H9 (cell line): ENCODE results near the gene KRTAP10-3. TPM values are rescaled to one million over a fixed set of nuclear protein-coding genes. Genes with fewer than 3 reads are reported as not detected.

Experiments used
- DNase-seq: peaks from one replicate; pipeline ENCODE4 v3.0.0-alpha.2; 2017
- H2AFZ ChIP-seq: one replicate; pipeline ENCODE4 v1.6.1; 2013; ENCODE audit warnings: mild to moderate bottlenecking, low read length, control low read depth, moderate library complexity
- H2AK5ac ChIP-seq: 2 replicates; pipeline ENCODE4 v1.6.1; 2013; ENCODE audit warnings: low read length, control low read depth, mixed read lengths; ENCODE audit not compliant: insufficient read length
- H2BK120ac ChIP-seq: one replicate; pipeline ENCODE4 v1.6.1; 2013; ENCODE audit warnings: low read depth, mild to moderate bottlenecking, low read length, control low read depth, inconsistent platforms; ENCODE audit not compliant: poor library complexity, severe bottlenecking
- H2BK12ac ChIP-seq: 2 replicates; pipeline ENCODE4 v1.6.1; 2013; ENCODE audit warnings: low read length, control low read depth, mixed read lengths, low read depth; ENCODE audit not compliant: insufficient read length
- H2BK15ac ChIP-seq: 2 replicates; pipeline ENCODE4 v1.6.1; 2013; ENCODE audit warnings: low read depth, low read length, control low read depth
- H2BK20ac ChIP-seq: one replicate; pipeline ENCODE4 v1.6.1; 2013; ENCODE audit warnings: low read depth, mild to moderate bottlenecking, low read length, control low read depth, inconsistent platforms; ENCODE audit not compliant: poor library complexity, severe bottlenecking
- H2BK5ac ChIP-seq: 2 replicates; pipeline ENCODE4 v1.6.1; 2013; ENCODE audit warnings: low read length, control low read depth, mixed read lengths; ENCODE audit not compliant: insufficient read length
- H3K14ac ChIP-seq: 2 replicates; pipeline ENCODE4 v1.6.1; 2013; ENCODE audit warnings: low read length, control low read depth; ENCODE audit not compliant: insufficient read depth
- H3K18ac ChIP-seq: 2 replicates; pipeline ENCODE4 v1.6.1; 2013; ENCODE audit warnings: low read depth, mild to moderate bottlenecking, mixed read lengths, low read length, control low read depth; ENCODE audit not compliant: insufficient read length
- H3K23ac ChIP-seq: 2 replicates; pipeline ENCODE4 v1.6.1; 2013; ENCODE audit warnings: low read length, control low read depth, mixed read lengths, low read depth; ENCODE audit not compliant: insufficient read length
- H3K23me2 ChIP-seq: 2 replicates; pipeline ENCODE4 v1.6.1; 2013; ENCODE audit warnings: low read depth, mild to moderate bottlenecking, mixed read lengths, low read length, control low read depth; ENCODE audit not compliant: insufficient read length, poor library complexity, severe bottlenecking
- H3K27ac ChIP-seq: 2 replicates; pipeline ENCODE4 v1.5.1; 2013; ENCODE audit warnings: low read length, control low read depth, mixed read lengths, low read depth; ENCODE audit not compliant: insufficient read length
- H3K27me3 ChIP-seq: 2 replicates; pipeline ENCODE4 v1.6.1; 2013; ENCODE audit warnings: low read length, control low read depth, inconsistent platforms; ENCODE audit not compliant: insufficient read depth
- H3K4ac ChIP-seq: 2 replicates; pipeline ENCODE4 v1.6.1; 2013; ENCODE audit warnings: low read depth, mild to moderate bottlenecking, control low read depth, inconsistent platforms, low read length, moderate library complexity
- H3K4me1 ChIP-seq: 2 replicates; pipeline ENCODE4 v1.6.1; 2013; ENCODE audit warnings: low read length, control low read depth, inconsistent platforms; ENCODE audit not compliant: insufficient read depth
- H3K4me2 ChIP-seq: 2 replicates; pipeline ENCODE4 v1.6.1; 2013; ENCODE audit warnings: low read length, control low read depth, mixed read lengths; ENCODE audit not compliant: insufficient read length, insufficient read depth
- H3K56ac ChIP-seq: 2 replicates; pipeline ENCODE4 v1.6.1; 2013; ENCODE audit warnings: low read depth, mild to moderate bottlenecking, mixed read lengths, low read length, control low read depth; ENCODE audit not compliant: insufficient read length
- H3K79me1 ChIP-seq: 2 replicates; pipeline ENCODE4 v1.6.1; 2013; ENCODE audit warnings: low read depth, mild to moderate bottlenecking, moderate library complexity, low read length, control low read depth, inconsistent platforms; ENCODE audit not compliant: insufficient read depth, poor library complexity, severe bottlenecking
- H3K79me2 ChIP-seq: 2 replicates; pipeline ENCODE4 v1.6.1; 2013; ENCODE audit warnings: low read length, control low read depth, inconsistent platforms; ENCODE audit not compliant: insufficient read depth
- H3K9ac ChIP-seq: 2 replicates; pipeline ENCODE4 v1.6.1; 2013; ENCODE audit warnings: low read length, control low read depth, mixed read lengths; ENCODE audit not compliant: insufficient read length; ENCODE audit errors: extremely low read depth
- H3K9me3 ChIP-seq: one replicate; pipeline ENCODE4 v1.6.1; 2013; ENCODE audit warnings: low read depth, low read length, inconsistent platforms; ENCODE audit not compliant: control insufficient read depth
- H3T11ph ChIP-seq: one replicate; pipeline ENCODE4 v1.6.1; 2013; ENCODE audit warnings: mild to moderate bottlenecking, low read length, control low read depth, inconsistent platforms
- H4K20me1 ChIP-seq: one replicate; pipeline ENCODE4 v1.6.1; 2013; ENCODE audit not compliant: control insufficient read depth, insufficient read length, insufficient read depth
- H4K5ac ChIP-seq: 2 replicates; pipeline ENCODE4 v1.6.1; 2013; ENCODE audit warnings: low read depth, mild to moderate bottlenecking, mixed read lengths, low read length, control low read depth; ENCODE audit not compliant: insufficient read length
- H4K8ac ChIP-seq: replicated peaks from 2 replicates; pipeline ENCODE4 v1.6.1; 2013; ENCODE audit warnings: low read length, control low read depth, mixed read lengths, low read depth; ENCODE audit not compliant: insufficient read length
- H4K91ac ChIP-seq: 2 replicates; pipeline ENCODE4 v1.6.1; 2013; ENCODE audit warnings: low read depth, mild to moderate bottlenecking, moderate library complexity, mixed read lengths, low read length, control low read depth; ENCODE audit not compliant: insufficient read length
- H3K27ac Mint-ChIP-seq, 3 experiments: 2 replicates in 2 of 3; 3 replicates in 1 of 3; pipeline ENCODE4 v1.8.0; 2020 to 2021; ENCODE audit warnings: mixed read lengths in 3 of 3, mild to moderate bottlenecking in 1 of 3, moderate library complexity in 1 of 3
- H3K27me3 Mint-ChIP-seq: 2 replicates; pipeline ENCODE4 v1.8.0; 2021; ENCODE audit warnings: low read depth, mild to moderate bottlenecking, moderate library complexity, mixed read lengths
- H3K36me3 Mint-ChIP-seq, 3 experiments: 2 replicates in 2 of 3; 3 replicates in 1 of 3; pipeline ENCODE4 v1.8.0; 2020 to 2021; ENCODE audit warnings: low read depth in 3 of 3, mixed read lengths in 3 of 3; ENCODE audit not compliant: insufficient read depth in 1 of 3
- H3K4me1 Mint-ChIP-seq, 2 experiments: 2 replicates each; pipeline ENCODE4 v1.8.0; 2020; ENCODE audit warnings: mixed read lengths in 2 of 2
- H3K4me3 Mint-ChIP-seq, 2 experiments: 2 replicates in 1 of 2; 3 replicates in 1 of 2; pipeline ENCODE4 v1.8.0; 2020 to 2021; ENCODE audit warnings: mild to moderate bottlenecking in 2 of 2, mixed read lengths in 2 of 2, moderate library complexity in 1 of 2
- H3K9me3 Mint-ChIP-seq, 2 experiments: 2 replicates in 1 of 2; 3 replicates in 1 of 2; pipeline ENCODE4 v1.8.0; 2020; ENCODE audit warnings: mild to moderate bottlenecking in 2 of 2, mixed read lengths in 2 of 2, moderate library complexity in 1 of 2
- WGBS: extraction: QIAGEN DNeasy Blood & Tissue Kit; methylation state at CpG from one replicate; pipeline ENCODE4 v1.1.7; 2013; ENCODE audit warnings: missing lambda C conversion rate, low lambda C conversion rate, mixed read lengths; ENCODE audit not compliant: insufficient read length; ENCODE audit errors: extremely low coverage; 5-methylcytosine and 5-hydroxymethylcytosine counted together
- total RNA-seq: library from RNA; stranded (reverse); gene quantifications from 2 replicates; pipeline ENCODE4 v1.2.1, GENCODE V29; 2021
- TF ChIP-seq, protein P1 (sequence below): fragments of 200-600 bp; sonication (generic); conservative IDR thresholded peaks from 3 replicates; pipeline ENCODE4 v1.8.0; 2021; ENCODE audit warnings: antibody characterized with exemption, mild to moderate bottlenecking

The KRTAP10-3 gene
- total RNA-seq, 1 experiment from 2014 or later, result not detected

DNA sequence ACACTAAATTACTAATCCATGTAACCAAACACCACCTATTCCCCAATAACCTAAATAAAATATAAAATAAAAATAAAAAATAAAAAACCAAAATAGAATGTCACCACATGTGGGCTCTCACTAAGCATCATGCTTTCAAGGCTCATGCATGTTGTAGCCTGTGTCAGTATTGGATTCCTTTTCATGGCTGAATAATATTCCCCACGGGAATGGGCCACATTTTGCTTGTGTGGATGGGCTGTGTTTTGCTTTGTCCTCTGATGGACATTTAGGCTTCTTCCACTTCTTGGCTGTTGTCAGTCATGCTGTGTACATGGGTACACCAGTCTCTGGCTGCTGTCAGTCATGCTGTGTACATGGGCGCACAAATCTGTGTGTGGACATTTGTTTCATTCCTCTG, 30.5 kb upstream of the KRTAP10-3 start:
- Mint-ChIP-seq H3K36me3 (no peaks in the 10 kb centered on the region), H3K27me3 (peaks cover 7% of the 10 kb centered on the region; the same call in 1 of the 2 replicates), H3K9me3 (peaks cover 0 to 3% of the 10 kb centered on the region in 2 experiments; a peak in 2 of 5 replicates), H3K27ac (no peak overlapping the region), H3K4me1 (peaks cover 26 to 27% of the 10 kb centered on the region in 2 experiments), H3K4me3 (no peak overlapping the region)
- no peak for DNase-seq
- Histone ChIP-seq H3K56ac (no peak overlapping the region), H3K79me1 (no peaks in the 10 kb centered on the region), H3K18ac (no peak overlapping the region), H3K79me2 (no peaks in the 10 kb centered on the region), H4K91ac (no peak overlapping the region), H2BK20ac (no peak overlapping the region), H2BK12ac (no peak overlapping the region), H3K27ac (no peak overlapping the region), H3K9me3 (no peaks in the 10 kb centered on the region), H3K27me3 (no peaks in the 10 kb centered on the region), H4K5ac (no peak overlapping the region), H4K8ac (no peak overlapping the region), H3K4me2 (no peak overlapping the region), H3K23me2 (no peaks in the 10 kb centered on the region), H2BK120ac (no peak overlapping the region), H3K9ac (no peak overlapping the region), H3K4me1 (no peaks in the 10 kb centered on the region; the same call in 1 of the 2 replicates), H3K4ac (no peak overlapping the region), H2BK15ac (no peak overlapping the region), H3K14ac (no peak overlapping the region), H4K20me1 (no peaks in the 10 kb centered on the region), H3K23ac (no peak overlapping the region), H2BK5ac (no peak overlapping the region), H3T11ph (no peak overlapping the region), H2AK5ac (no peak overlapping the region), H2AFZ (no peak overlapping the region)
- TF ChIP-seq, protein P1, sequence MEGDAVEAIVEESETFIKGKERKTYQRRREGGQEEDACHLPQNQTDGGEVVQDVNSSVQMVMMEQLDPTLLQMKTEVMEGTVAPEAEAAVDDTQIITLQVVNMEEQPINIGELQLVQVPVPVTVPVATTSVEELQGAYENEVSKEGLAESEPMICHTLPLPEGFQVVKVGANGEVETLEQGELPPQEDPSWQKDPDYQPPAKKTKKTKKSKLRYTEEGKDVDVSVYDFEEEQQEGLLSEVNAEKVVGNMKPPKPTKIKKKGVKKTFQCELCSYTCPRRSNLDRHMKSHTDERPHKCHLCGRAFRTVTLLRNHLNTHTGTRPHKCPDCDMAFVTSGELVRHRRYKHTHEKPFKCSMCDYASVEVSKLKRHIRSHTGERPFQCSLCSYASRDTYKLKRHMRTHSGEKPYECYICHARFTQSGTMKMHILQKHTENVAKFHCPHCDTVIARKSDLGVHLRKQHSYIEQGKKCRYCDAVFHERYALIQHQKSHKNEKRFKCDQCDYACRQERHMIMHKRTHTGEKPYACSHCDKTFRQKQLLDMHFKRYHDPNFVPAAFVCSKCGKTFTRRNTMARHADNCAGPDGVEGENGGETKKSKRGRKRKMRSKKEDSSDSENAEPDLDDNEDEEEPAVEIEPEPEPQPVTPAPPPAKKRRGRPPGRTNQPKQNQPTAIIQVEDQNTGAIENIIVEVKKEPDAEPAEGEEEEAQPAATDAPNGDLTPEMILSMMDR, result no peak
- WGBS, result no CpG with 5 or more reads among the region's 2 CpGs
